GM10248 (cell line): Measurements from ENCODE around the gene PACSIN1.

Source experiments
- CTCF ChIA-PET: fragments of 300-600 bp; sonication (Branson Sonifier 250); formaldehyde crosslinking; extraction: SDS; loops from one replicate; lab custom pipeline; 2021; ENCODE audit warnings: antibody characterized with exemption; lab: Yijun Ruan, JAX
- POLR2A ChIA-PET: fragments of 350-650 bp; sonication (Branson Sonifier 250); formaldehyde crosslinking; extraction: SDS; loops from one replicate; lab custom pipeline; 2020; ENCODE audit warnings: antibody characterized with exemption; lab: Yijun Ruan, JAX
- DNase-seq: peaks from one replicate; pipeline ENCODE4 v3.0.0; 2012; ENCODE audit errors: extremely low spot score
- CTCF ChIP-seq: IDR thresholded peaks from 2 replicates; pipeline ENCODE4 v1.5.1; 2012; ENCODE audit warnings: mild to moderate bottlenecking, low read depth; ENCODE audit errors: extremely low read depth, missing control alignments, control extremely low read depth

PACSIN1 gene

DNA sequence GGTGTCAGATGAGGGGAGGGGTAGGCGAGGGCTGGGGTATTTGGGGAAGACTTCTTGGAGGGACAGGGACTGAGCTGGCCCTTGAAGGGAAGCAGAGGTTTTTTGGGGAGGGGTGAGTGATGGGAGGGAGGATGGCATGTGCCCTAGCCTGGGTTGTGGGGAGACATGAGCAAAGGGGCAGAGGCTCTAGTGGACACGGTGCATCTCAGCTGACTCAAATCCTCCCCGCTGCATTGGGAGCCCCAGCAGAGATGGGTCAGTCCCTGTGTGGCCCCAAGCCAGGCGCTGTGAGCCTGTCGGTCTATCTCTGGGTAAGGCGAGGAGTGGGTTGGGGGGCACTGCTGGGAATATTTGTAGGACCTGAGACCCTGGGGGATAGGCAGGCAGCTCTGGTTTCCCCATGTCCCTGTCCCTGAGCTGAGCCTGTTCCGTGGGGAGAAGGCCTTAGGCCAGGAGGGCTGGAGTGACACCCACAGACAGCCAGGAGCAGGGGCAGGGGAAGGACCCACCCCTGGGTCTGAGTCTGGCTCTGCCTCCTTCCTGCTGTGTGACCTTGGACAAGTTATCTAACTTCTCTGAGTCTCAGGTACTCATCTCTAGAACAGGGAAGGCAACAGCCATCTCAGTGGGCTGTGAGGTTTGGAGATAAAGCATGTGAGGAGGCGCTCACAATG is 54.2 kb downstream of the PACSIN1 start:
- POLR2A ChIA-PET = no interaction called here
- no peak for DNase-seq
- CTCF ChIA-PET = no interaction called here
- no peak for TF ChIP-seq CTCF

DNA sequence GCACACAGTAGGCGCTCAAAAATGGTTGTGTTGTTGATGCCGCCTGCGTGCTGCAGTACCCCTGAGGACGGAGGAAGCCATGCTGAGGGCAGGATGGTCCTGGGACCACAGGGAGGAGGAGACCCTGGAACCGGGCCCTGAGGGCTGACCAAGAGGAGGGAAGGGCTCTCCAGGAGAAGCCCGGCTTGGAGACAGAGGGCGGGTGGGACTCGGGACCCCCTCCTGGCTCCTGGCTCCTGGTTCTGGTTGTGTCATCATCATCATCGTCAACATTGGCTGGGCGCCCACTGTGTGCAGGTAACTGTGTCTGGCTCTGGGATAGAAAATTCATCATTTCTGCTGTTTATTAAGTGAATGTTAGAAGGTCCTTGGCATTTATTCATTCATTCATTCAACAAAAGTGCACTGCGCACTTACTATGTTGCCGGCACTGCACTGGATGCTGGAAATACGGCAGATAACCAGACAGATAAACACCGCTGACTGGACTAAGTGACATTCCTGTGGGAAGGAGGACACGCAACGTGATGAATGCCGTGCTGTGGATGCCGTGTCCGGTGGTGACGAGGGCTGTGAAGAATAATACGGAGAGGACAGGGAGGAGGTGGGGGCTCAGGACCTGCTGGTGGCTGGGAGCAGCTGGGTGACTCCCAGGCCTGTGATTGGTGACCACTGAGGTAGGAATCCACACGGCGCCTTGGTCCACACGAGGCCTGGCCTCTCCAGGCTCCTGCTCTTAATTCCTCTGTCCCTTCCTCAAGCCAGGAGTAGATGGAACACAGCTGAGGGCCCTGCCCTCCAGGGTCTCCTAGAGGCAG is 55.0 kb downstream of the PACSIN1 start:
- DNase-seq = no peak
- ChIA-PET CTCF (no interaction called here), POLR2A (no interaction called here)
- no peak for TF ChIP-seq CTCF

- no peak for TF ChIP-seq CTCF
- no peak for DNase-seq
- CTCF ChIA-PET = no interaction called here
- POLR2A ChIA-PET = no interaction called here
These were observed 55.8 kb downstream of the PACSIN1 start for GRCh38 chr6:34521463-34522285.

DNA sequence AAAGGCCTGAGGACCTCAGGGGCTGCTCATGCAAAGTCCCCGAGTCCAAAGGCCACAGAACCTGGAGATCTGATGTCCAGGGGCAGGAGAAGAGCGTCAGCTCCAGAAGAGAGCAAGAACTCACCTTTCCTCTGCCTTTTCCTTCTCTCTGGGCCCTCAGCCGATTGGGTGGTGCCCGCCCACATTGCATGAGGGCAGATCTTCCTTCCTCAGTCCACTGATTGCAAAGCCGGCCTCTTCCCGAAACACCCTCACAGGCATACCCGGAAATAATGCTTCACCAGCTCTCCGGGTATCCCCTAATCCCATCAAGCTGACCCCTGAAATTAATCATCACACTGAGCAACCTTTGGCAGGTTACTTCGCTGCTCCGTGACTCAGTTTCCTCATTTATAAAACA is 56.9 kb downstream of the PACSIN1 start:
- CTCF ChIA-PET = interaction anchor here (1.1 to 1.5 kb wide), 3 partner anchors 11 to 63 kb away, joined by 3 to 5 read pairs (median 4); no protein-coding TSS in a partner anchor
- POLR2A ChIA-PET = no interaction called here

DNA sequence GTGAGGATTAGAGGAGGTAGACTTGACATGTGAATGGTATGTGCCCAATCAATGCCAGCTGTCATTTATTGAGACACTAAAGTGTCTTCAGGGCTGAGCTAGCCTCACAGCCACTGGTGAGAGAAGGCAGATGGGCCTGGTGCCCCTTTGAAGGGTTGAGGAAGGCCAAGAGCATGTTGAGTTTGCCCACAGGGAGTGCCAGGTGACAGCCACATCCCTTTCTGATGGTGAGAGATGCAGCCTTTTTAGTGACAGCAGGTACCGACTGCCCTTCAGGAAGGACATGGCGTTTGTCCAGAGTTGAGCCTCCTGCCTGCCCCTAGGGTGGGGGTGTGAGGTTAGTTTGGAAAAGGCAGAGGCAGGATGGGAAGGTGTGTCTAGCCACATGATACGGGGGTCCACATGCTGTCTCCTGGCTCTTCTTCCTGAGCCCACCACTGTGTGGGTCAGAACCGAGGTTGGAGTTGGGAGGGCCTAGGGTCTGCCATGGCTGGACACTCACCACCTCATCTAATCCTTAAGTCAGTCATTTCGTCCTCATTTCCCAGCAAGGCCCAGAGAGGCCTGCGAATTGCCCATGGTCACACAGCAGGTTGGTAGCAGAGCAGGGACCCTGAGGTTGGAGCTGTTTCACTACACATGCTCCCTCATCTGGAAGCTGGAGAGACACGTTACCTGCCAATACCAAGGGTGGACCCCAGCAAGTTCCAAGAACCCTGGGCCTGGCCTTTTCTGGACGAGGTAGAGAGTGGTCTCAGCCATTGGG is 57.7 kb downstream of the PACSIN1 start:
- DNase-seq = no peak
- POLR2A ChIA-PET = interaction anchor here (0.6 kb wide), 1 partner anchor 234 kb away, joined by 7 read pairs; no protein-coding TSS in a partner anchor
- CTCF ChIA-PET = interaction anchor here (1.1 to 1.5 kb wide), 3 partner anchors 12 to 63 kb away, joined by 3 to 5 read pairs (median 4); no protein-coding TSS in a partner anchor
- TF ChIP-seq CTCF = no peak

More for the DNA sequence above, 56.9 kb downstream of the PACSIN1 start:
- no peak for DNase-seq
- TF ChIP-seq CTCF = no peak

DNA sequence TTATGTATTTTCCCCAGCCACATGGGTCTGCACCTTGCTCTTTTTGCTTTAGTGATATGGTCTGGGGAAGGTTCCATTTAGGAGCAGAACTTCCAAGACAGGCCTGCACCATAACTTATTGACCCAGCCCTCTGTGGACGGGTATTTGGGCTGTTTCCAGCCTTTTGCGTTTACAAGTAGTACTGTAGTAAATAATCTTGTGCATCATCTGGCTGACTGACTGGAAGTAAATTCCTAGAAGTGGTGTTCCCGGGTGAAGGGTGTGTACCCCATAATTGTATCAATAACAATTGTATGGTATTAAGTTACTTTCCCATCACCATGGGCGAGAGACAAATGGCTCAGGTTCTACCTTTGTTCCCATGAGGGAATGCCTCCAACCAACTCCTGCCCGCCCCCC is 58.6 kb downstream of the PACSIN1 start:
- ChIA-PET CTCF (no interaction called here), POLR2A (interaction anchor here (0.6 kb wide), 1 partner anchor 235 kb away, joined by 7 read pairs; no protein-coding TSS in a partner anchor)
- TF ChIP-seq CTCF = no peak

More for the DNA sequence above, 58.6 kb downstream of the PACSIN1 start:
- DNase-seq = no peak
